Endothelial cell of umbilical vein (primary cell): ENCODE results near the gene IFITM2. TPM values are rescaled to one million over a fixed set of nuclear protein-coding genes. Genes with fewer than 3 reads are reported as not detected.

Experiments
- BruUV-seq: library from RNA; stranded (reverse); fragments of 400-500 nt; replicated peaks from 2 replicates; lab custom pipeline; 2021; lab: Mats Ljungman, UMichigan
- CTCF ChIA-PET: fragments of 300-600, 350-600 bp; sonication (Branson Sonifier 250); formaldehyde crosslinking; loops from one replicate; lab custom pipeline; 2021; ENCODE audit warnings: antibody characterized with exemption, inconsistent platforms; lab: Charles Lee
- POLR2A ChIA-PET: fragments of 300-600, 350-600 bp; sonication (Branson Sonifier 250); formaldehyde crosslinking; loops from one replicate; lab custom pipeline; 2021; ENCODE audit warnings: antibody characterized with exemption, inconsistent platforms; lab: Charles Lee
- DNase-seq: peaks from one replicate; pipeline ENCODE4 v3.0.0-alpha.2; 2011; ENCODE audit warnings: low read depth, low spot score
- FAIRE-seq: peaks from 2 replicates; lab custom pipeline; 2011; peaks lifted over from hg19 to GRCh38; lab: Jason Lieb, UNC
- H2AFZ ChIP-seq: 2 replicates; pipeline ENCODE4 v1.6.0; 2012; ENCODE audit warnings: low read depth, low read length, control low read depth, inconsistent platforms
- H3K27ac ChIP-seq: 2 replicates; pipeline ENCODE4 v1.5.1; 2011; ENCODE audit warnings: low read depth, mild to moderate bottlenecking, control low read depth, low read length, moderate library complexity; ENCODE audit not compliant: insufficient read depth
- H3K27me3 ChIP-seq, 2 experiments: 2 replicates each; pipeline versions ENCODE4 v1.6.0 to v1.6.1; 2011; ENCODE audit warnings: low read length in 2 of 2, mixed read lengths in 1 of 2; ENCODE audit not compliant: control insufficient read depth in 2 of 2, insufficient read depth in 2 of 2
- H3K36me3 ChIP-seq, 2 experiments: 2 replicates in 1 of 2; 3 replicates in 1 of 2; pipeline ENCODE4 v1.5.1; 2011; ENCODE audit warnings: low read length in 2 of 2, mild to moderate bottlenecking in 1 of 2, moderate library complexity in 1 of 2; ENCODE audit not compliant: control insufficient read depth in 2 of 2, insufficient read depth in 2 of 2; ENCODE audit errors: extremely low read depth in 1 of 2
- H3K4me1 ChIP-seq: 3 replicates; pipeline ENCODE4 v1.5.1; 2011; ENCODE audit warnings: mild to moderate bottlenecking, low read length; ENCODE audit not compliant: control insufficient read depth, insufficient read depth; ENCODE audit errors: extremely low read depth
- H3K4me2 ChIP-seq: 2 replicates; pipeline ENCODE4 v1.6.1; 2011; ENCODE audit warnings: low read length, control low read depth, mixed read lengths; ENCODE audit not compliant: insufficient read depth
- H3K4me3 ChIP-seq, 3 experiments: fragments of 200-600 bp in 1 of 3; sonication (generic), shearing (Covaris generic) in 1 of 3; replicated peaks in 1 of 3; 2 replicates each; pipeline ENCODE4 v1.5.1; 2011 to 2016; ENCODE audit warnings: control low read depth in 3 of 3, low read length in 3 of 3, mild to moderate bottlenecking in 2 of 3, inconsistent platforms in 1 of 3, low read depth in 1 of 3, moderate library complexity in 1 of 3; ENCODE audit not compliant: insufficient read depth in 1 of 3
- H3K79me2 ChIP-seq: 2 replicates; pipeline ENCODE4 v1.6.0; 2012; ENCODE audit warnings: low read length, inconsistent platforms; ENCODE audit not compliant: control insufficient read depth, insufficient read depth
- H3K9ac ChIP-seq: replicated peaks from 2 replicates; pipeline ENCODE3; 2011; ENCODE audit warnings: low read length, control low read depth; ENCODE audit not compliant: insufficient read depth; ENCODE audit errors: extremely low read depth
- H3K9me1 ChIP-seq: replicated peaks from 3 replicates; pipeline ENCODE4 v1.6.0; 2011; ENCODE audit warnings: mild to moderate bottlenecking, low read length; ENCODE audit not compliant: control insufficient read depth, insufficient read depth; ENCODE audit errors: extremely low read depth
- H3K9me3 ChIP-seq: replicated peaks from 2 replicates; pipeline ENCODE4 v1.5.1; 2012; ENCODE audit warnings: low read length, inconsistent platforms; ENCODE audit not compliant: control insufficient read depth, insufficient read depth
- H4K20me1 ChIP-seq: replicated peaks from 2 replicates; pipeline ENCODE3; 2011; ENCODE audit warnings: mild to moderate bottlenecking, low read length; ENCODE audit not compliant: control insufficient read depth, insufficient read depth; ENCODE audit errors: extremely low read depth
- GATA2 ChIP-seq: IDR thresholded peaks from 2 replicates; pipeline ENCODE4 v1.7.0; 2011; ENCODE audit warnings: low read depth, mild to moderate bottlenecking, moderate library complexity, mixed read lengths, low read length; ENCODE audit not compliant: insufficient read length, insufficient read depth
- MYC ChIP-seq: IDR thresholded peaks from one replicate; pipeline ENCODE4 v1.6.1; 2011; ENCODE audit warnings: mild to moderate bottlenecking, low read depth, low read length
- dilution Hi-C: fragments of 300-500 bp; cut with MboI; formaldehyde crosslinking; loops from one replicate; pipeline ENCODE4 v1.15.0; 2019; ENCODE audit warnings: low sequenced_read_pairs; ENCODE audit not compliant: extremely low pct_ligation_motif_present
- intact Hi-C: fragments of 100-400 bp; cut with micrococcal nuclease; formaldehyde crosslinking; loops from one replicate; pipeline ENCODE4 v1.10.0; 2022
- polyA plus RNA-seq, 4 experiments: library from polyadenylated mRNA; depleted of rRNA in 3 of 4; stranded (reverse) in 3 of 4; unstranded in 1 of 4; fragments of >200 nt; gene quantifications; 2 replicates each; pipeline versions ENCODE4 v1.2.1 to v1.2.3, GENCODE V29; 2011 to 2012; ENCODE audit warnings: missing spikeins in 1 of 4
- total RNA-seq: library from RNA; stranded (reverse); gene quantifications from 2 replicates; pipeline ENCODE4 v1.2.3, GENCODE V29; 2021
- TF ChIP-seq, protein P1 (sequence below), 2 donors: IDR thresholded peaks; 1 replicate in 1 of 2; 2 replicates in 1 of 2; pipeline ENCODE4 v1.5.1; 2011; ENCODE audit warnings: low read length in 2 of 2, mild to moderate bottlenecking in 2 of 2, moderate library complexity in 2 of 2, control low read depth in 1 of 2, inconsistent platforms in 1 of 2, low read depth in 1 of 2; ENCODE audit not compliant: insufficient read depth in 1 of 2; ENCODE audit errors: extremely low read depth in 1 of 2

The IFITM2 gene
- total and polyA plus RNA-seq, 2 donors (not counting 3 experiments of a cell fraction or from before 2014, with no cell fraction given), result 219 to 1,135 TPM

DNA sequence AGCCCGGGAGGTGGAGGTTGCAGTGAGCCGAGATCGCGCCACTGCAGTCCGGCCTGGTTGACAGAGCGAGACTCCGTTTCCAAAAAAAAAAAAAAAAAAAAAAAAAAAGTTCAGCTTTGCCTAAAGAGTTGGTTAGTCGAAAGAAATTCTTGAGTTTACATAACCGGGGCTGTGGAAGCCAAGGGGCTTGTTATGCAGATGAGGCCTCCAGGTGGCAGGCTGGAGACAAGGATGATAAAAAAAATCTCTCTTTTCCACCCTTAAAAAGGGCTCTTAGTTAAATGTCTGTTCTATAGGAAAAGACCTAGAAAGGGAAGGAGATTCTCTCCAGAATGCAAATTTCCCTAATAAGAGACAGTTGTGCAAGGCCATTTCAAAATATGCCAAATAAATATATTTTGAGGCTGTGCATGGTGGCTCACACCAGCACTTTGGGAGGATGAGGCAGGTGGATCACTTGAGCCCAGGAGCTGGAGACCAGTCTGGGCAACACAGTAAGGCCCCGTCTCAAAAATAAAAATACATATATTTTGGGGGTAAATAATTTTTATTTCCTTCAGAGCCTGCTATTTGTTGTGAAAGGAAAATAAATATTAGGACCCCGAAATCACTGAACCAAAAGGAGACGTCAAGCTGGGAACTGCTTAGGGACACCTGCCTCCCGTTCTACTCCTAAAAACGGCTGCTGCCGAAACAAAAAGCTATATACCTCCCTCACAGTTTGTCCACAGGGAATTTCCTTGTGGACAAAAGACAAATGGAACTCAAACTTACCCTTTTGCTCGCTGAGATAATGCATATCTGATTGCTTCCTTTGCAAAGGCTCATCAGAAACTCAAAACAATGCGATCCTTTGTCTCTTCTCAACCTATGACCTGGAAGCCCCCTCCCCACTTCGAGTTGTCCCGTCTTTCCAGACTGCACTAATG, 2.4 kb upstream of the IFITM2 start:
- FAIRE-seq (peak; percentile 88), DNase-seq (peak; percentile 78)
- H3K9ac ChIP-seq, result no peak overlapping the region
- TF ChIP-seq, protein P1, sequence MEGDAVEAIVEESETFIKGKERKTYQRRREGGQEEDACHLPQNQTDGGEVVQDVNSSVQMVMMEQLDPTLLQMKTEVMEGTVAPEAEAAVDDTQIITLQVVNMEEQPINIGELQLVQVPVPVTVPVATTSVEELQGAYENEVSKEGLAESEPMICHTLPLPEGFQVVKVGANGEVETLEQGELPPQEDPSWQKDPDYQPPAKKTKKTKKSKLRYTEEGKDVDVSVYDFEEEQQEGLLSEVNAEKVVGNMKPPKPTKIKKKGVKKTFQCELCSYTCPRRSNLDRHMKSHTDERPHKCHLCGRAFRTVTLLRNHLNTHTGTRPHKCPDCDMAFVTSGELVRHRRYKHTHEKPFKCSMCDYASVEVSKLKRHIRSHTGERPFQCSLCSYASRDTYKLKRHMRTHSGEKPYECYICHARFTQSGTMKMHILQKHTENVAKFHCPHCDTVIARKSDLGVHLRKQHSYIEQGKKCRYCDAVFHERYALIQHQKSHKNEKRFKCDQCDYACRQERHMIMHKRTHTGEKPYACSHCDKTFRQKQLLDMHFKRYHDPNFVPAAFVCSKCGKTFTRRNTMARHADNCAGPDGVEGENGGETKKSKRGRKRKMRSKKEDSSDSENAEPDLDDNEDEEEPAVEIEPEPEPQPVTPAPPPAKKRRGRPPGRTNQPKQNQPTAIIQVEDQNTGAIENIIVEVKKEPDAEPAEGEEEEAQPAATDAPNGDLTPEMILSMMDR (IDR thresholded peaks at IDR 0.05; ENCODE audit: extremely low read depth in 1 of 2, insufficient read depth in 1 of 2, low read depth in 1 of 2, low read length in 2 of 2), result peak; percentile 64 to 66
- TF ChIP-seq GATA2 (no peak), MYC (no peak)
- H3K4me3 ChIP-seq, result no peak overlapping the region
- intact Hi-C loops (loop anchor here (1.0 to 5.0 kb wide), 4 partner anchors 68 to 212 kb away; partner anchors contain the start of genes BET1L, PSMD13, RIC8A and SIRT3), dilution Hi-C loops (no loop called here)
- H3K4me2 ChIP-seq, result no peak overlapping the region
- no peak overlapping the region for H3K27ac ChIP-seq
- peaks cover 13% of the 10 kb centered on the region for H3K79me2 ChIP-seq
- BruUV-seq, result no TSS peak
- no peaks in the 10 kb centered on the region for H3K36me3 ChIP-seq
- peaks cover 15% of the 10 kb centered on the region for H3K4me1 ChIP-seq
- no peaks in the 10 kb centered on the region for H4K20me1 ChIP-seq
- H2AFZ ChIP-seq, result no peak overlapping the region
- no peaks in the 10 kb centered on the region for H3K9me3 ChIP-seq
- H3K27me3 ChIP-seq, result peaks cover 2 to 7% of the 10 kb centered on the region in 2 experiments
- POLR2A ChIA-PET, result interaction anchor here (0.6 kb wide), 1 partner anchor 92 kb away, joined by 5 read pairs; no protein-coding TSS in a partner anchor
- CTCF ChIA-PET, result interaction anchor here (0.7 to 4.3 kb wide), 20 partner anchors 12 to 143 kb away, joined by 3 to 79 read pairs (median 4); no protein-coding TSS in a partner anchor
- no peaks in the 10 kb centered on the region for H3K9me1 ChIP-seq
